Left forelimb (tissue), 1 donor: ENCODE data around the gene DDX4.
A peak's percentile ranks its signal among the peaks of the same experiment; 100 is the strongest.
"Not testable (repeated sequence)": the region's sequence is repeated elsewhere in the genome, so short reads cannot be mapped to it uniquely, and the experiment has no call there.

ENCODE experiments used
- DNase-seq: peaks from one replicate; pipeline ENCODE4 v3.0.0-alpha.2; 2018; ENCODE audit warnings: low spot score

The DDX4 gene

GRCh38 chr5:55737793-55738192 is at the start of gene DDX4:
TSS of gene DDX4 (plus strand) at chr5:55738061. CDS start at chr5:55738964, 903 bp downstream.
- DNase-seq, result no peak

- no peak for DNase-seq
These were observed 46.4 kb upstream of the DDX4 start for GRCh38 chr5:55691265-55692105.

DNA sequence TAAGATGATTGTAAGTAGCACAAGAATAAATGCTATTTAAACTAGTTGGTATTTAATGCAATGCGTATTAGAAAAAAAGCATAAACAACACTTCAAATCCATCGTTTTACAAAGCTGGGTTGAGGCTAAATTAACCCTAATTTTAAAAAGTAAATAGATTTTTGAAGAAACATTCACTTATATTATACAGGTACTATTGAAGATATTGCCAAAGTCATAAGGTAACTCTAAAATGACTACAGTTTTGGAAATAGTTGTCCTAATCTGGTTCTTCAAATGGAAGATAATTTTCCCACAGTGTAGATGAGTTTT is 45.8 kb upstream of the DDX4 start:
- DNase-seq, result no peak

- no peak for DNase-seq
These were observed 45.4 kb upstream of the DDX4 start for GRCh38 chr5:55692509-55692908.

DNA sequence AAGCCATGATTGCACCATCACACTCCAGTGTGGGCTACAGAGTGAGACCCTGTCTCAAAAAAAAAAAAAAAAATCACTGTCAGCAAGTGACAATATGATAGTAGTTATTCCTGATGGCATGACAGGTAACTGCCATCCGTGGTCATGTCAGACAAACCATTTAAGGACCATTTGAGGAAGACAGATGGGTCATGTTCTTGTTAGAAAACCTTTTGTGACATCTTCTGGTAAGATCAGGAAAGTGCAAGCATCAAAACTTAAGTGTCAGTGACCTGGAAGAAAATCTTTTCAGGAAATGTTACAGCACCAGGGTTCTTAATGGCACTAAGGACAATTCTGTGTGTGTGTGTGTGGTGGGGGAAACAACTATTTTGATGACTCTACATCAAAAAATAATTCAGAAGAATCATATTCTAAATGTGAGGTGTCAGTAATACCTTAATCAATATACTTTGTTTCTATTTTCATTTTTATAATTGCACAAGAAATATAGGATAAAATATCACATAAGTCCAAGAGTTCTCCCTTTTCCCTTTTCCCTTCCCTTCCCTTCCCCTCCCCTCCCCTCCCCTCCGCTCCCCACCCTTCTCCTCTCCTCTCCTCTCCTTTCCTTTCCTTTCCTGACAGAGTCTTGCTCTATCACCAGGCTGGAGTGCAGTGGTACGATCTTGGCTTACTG is 43.6 kb upstream of the DDX4 start:
- DNase-seq, result no peak

- not testable (repeated sequence) for DNase-seq
These were observed 41.2 kb upstream of the DDX4 start for GRCh38 chr5:55696704-55697103.

GRCh38 chr5:55699041-55699688 is 38.7 kb upstream of the DDX4 start:
- DNase-seq, result no peak

DNA sequence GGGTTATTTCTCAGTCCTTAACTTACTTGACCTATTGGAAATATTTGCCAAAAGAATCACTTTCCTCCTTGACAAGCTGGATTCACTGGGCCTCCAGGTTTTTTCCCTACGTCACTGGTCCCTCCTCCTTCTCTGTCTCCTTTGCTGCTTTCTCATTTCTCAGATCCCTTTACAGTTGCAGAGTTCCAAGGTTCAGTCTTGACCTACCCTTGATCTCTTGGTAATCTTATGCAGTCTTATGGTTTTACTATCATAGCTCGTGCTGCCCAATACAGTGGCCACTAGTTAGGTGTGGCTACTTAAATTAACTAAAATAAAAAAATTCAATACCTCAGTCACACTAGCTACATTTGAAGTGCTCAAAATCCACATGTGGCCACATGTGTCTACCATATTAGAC is 37.1 kb upstream of the DDX4 start:
- DNase-seq, result no peak

DNA sequence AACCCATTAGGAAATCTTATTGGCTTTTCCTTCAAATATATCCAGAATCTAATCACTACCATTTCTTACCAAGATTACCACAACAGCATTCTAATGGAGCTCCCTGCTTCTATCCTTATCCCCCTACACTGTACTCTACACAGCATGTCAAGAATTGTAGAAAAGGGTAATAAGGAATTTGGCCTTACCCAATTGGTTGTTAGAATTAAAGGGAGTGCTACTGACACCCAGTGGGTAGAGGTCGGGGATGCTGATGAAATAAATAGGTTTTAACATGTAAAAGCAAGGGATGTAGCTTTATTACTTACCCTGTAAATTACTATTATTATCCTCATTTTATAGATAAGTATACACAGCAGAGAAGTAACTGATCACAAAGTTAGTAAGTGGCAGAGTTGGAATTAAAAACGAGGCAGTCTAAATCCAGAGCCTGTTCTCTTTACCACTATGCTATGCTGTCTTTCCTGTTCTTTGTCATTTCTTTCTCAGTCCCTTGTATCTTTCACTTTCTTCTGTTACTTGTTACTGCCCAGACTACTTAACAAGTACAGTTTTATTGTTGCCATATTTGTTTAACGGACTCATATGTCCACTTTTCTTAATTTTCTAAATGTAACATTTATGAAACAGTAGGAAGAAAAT is 36.3 kb upstream of the DDX4 start:
- DNase-seq, result no peak

DNA sequence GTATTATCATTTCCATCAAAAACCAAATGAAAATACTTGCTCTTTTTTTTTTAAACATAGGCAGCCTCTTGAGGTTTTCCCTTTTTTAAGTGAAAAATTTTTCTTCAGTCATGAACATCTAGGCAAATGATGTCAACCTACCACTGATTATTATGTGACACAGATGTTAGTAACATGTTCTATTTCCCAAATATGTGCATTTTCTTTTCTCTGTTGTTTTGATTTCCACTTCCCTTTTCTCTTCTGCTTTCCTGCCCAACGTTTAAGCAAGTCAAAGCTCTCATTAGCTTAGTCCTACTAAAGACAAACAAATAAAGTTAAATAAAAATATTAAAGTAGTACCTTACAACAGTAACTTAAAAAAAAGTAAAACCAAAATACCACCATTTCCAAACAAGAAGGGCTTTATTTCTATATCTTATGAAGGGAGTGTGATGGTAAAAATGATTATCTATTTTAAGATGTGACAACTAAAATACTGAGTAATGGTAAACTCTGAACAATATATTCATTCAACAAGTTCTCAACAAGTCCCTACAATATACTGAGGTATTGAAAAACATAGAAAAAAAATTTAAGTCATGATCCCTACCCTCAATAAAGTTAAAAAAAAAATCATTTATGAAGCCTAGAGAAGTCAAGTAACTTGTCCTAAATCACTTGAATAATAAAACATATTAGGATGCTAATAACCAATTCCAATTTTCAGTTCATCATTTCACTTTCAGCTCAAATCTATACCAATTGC is 35.1 kb upstream of the DDX4 start:
- DNase-seq, result no peak

GRCh38 chr5:55706230-55706629 is 31.6 kb upstream of the DDX4 start:
- DNase-seq, result no peak

DNA sequence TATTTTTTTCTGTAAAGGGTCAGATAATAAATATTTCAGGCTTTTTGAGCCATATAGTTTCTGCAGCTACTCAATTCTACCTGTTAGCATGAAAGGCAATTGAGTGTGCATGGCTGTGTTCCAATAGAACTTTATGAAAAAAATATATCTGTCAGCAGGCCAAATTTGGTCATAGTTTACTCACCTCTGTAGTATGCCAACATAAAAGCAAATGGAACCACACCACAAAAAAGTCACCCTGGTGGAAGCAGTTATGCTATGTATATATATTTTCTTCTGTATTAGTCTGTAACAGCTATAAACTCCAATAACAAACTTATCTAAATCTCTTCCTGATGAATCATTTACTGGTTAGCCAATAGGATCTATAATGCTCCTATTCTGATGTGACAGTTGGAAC is 29.1 kb upstream of the DDX4 start:
- DNase-seq, result no peak

DNA sequence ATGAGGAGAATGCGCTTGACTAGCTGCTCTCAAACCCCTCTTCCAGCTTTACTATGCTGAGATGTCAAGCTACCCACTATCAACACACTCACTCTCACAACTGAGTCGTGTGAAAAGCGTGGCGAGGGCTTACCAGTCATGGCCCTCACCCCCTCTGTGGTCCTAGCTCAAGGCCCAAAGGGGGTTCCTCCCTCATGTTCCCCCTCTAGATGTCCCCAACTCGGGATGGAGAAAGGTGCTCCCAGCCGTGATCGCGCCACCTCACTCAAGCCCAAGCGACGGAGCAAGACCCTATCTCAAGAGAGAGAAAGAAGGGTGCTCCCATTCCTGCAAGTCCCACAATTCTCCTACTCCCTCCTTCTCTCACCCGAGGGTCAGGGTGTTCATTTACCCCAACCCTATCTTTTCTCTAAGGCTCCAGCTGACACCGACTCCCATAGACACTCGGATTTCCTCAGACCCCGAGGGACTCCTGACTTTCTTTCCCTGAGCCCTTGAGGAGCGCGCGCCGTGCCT is 26.3 kb upstream of the DDX4 start:
- DNase-seq, result no peak

GRCh38 chr5:55712023-55712859 is 25.6 kb upstream of the DDX4 start, which contains the start of gene SLC38A9:
TSS of gene SLC38A9 (minus strand) at chr5:55712324. CDS start at chr5:55697958, 14,366 bp downstream.
- peak; percentile 97 for DNase-seq

- no peak for DNase-seq
These were observed 24.0 kb upstream of the DDX4 start for GRCh38 chr5:55713871-55714270.

- no peak for DNase-seq
These were observed 23.5 kb upstream of the DDX4 start for GRCh38 chr5:55714339-55714738.

DNA sequence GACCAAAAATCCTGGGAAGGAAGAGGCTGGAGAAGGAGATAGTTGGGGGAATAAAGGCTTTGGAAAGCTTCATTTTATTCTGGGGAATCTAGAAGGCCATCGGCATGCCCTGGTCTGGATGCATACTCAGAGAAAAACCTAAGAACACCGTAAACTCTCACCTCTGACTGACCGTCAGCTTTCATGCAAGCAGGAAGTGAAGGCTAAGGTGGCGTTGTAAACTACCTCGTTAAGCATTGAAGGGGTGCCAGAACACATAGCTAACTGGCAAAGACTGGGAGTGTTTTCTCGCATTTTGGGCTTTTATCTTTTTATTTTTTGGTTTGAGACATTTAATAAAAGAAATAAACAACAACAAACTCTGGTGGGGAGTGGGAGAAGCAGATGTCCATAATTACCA is 23.1 kb upstream of the DDX4 start:
- no peak for DNase-seq

DNA sequence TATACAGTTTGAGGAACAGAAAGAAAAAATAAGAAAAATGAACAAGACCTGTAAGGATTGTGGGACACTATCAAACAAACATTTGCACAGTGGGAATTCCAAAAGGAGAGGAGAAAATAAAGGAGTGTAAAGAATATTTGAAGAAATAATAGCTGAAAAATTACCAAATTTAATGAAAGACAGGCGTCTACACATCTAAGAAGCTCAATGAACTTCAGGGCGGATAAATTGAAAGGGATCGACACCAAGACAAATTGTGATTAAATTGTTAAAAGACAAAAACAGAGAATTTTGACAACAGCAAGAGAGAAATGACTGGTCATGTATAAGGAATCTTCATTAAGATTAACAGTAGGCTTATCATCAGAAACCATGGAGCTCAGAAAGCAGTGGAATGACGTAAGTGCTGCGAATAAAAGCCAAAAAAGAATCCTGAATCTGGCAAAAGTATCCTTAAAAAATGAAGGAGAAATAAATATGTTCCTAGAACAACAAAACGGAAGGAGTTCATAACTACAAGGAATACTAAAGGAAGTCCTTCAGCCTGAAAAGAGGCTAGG is 22.3 kb upstream of the DDX4 start:
- DNase-seq, result no peak

DNA sequence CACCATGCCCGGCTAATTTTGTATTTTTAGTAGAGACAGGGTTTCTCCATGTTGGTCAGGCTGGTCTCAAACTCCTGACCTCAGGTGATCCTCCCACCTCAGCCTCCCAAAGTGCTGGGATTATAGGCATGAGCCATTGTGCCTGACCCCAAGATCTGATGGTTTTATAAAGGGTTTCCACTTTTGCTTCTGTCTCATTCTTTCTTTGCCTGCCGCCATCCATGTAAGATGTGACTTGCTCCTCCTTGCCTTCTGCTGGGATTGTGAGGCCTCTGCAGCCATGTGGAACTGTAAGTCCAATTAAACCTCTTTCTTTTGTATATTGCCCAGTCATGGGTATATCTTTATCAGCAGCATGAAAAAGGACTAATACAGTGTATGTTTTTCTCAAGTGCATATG is 18.8 kb upstream of the DDX4 start:
- not testable (repeated sequence) for DNase-seq

DNA sequence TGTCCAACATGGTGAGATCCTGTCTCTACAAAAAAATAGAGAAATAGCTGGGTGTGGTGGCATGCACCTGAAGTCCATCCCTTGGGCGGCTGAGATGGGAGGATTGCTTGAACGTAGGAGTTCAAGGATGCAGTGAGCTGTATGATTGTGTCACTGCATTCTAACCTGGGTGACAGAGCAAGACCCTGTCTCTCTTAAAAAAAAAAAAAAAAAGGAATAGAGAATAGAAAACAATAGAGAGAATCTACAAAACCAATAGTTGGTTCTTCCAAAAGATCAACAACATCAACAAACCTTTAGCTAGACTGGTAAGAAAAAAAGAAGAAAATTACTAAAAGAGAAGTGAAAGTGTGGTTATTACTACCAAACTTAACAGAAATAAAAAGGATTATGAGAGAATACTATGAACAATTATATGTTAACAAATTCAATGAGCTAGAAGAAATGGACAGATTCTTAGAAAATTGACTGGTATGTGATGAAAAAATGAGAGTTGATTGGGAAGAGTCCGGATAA is 17.6 kb upstream of the DDX4 start:
- DNase-seq, result no peak
